ENCODE data around the gene CDKL2. TPM values are rescaled to one million over a fixed set of nuclear protein-coding genes. Genes with fewer than 3 reads are reported as not detected.

CDKL2 gene
- total RNA-seq, 1 experiment from 2014 or later: 1.5 TPM

DNA sequence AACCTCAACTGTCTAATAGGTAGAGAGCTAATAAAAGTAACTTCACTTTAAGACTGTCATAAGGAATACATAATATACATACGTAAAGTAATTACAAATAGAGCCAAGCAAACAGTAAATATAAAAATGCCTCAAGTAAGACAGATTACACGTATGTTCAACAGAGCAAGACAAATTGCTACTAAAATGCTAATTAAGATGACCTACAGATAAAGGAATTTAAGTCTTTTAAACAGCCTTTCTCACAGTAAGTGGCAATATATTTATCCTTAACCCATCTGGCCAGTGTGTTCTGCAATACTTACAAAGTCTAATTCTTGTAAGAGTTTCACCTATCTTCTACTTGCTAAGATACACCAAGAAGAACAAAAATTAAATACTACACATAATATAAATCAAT, 30.2 kb upstream of the CDKL2 start:
- H3K79me2 ChIP-seq (ENCODE audit: insufficient read depth, low read length): peaks cover 24% of the 10 kb centered on the region; the same call in 1 of the 2 replicates
- no peaks in the 10 kb centered on the region for H3K27me3 Mint-ChIP-seq (ENCODE audit: low read depth)
- no peak overlapping the region for H3K27ac ChIP-seq (ENCODE audit: insufficient read length, low read depth, low read length)
- H2AFZ ChIP-seq (ENCODE audit: low read length): no peak overlapping the region
- H2BK120ac ChIP-seq (ENCODE audit: low read depth, low read length, poor library complexity, severe bottlenecking): no peak overlapping the region
- no peak overlapping the region for H2BK15ac ChIP-seq (ENCODE audit: low read depth, low read length)
- H3K18ac ChIP-seq (ENCODE audit: insufficient read length, low read depth, low read length): no peak overlapping the region
- no peak overlapping the region for H3K4me3 Mint-ChIP-seq
- H3K56ac ChIP-seq (ENCODE audit: insufficient read length, low read depth, low read length): no peak overlapping the region
- H4K91ac ChIP-seq (ENCODE audit: insufficient read length, low read depth, low read length): no peak overlapping the region
- H3K27ac Mint-ChIP-seq: peak overlapping the region in 1 of 3 experiments; percentile 47; a peak in 2 of 7 replicates
- H3K23me2 ChIP-seq (ENCODE audit: insufficient read length, low read depth, low read length, poor library complexity, severe bottlenecking): no peaks in the 10 kb centered on the region
- H3K4me1 Mint-ChIP-seq: peaks cover 7 to 8% of the 10 kb centered on the region in 2 experiments; a peak in 3 of 4 replicates
- H4K8ac ChIP-seq (replicated peaks; ENCODE audit: insufficient read length, low read depth, low read length): no peak overlapping the region
- peaks cover 10% of the 10 kb centered on the region for H3K79me1 ChIP-seq (ENCODE audit: insufficient read depth, low read depth, low read length, poor library complexity, severe bottlenecking)
- no peak overlapping the region for H3T11ph ChIP-seq (ENCODE audit: low read length)
- no CpG with 5 or more reads among the region's 2 CpGs for WGBS (ENCODE audit: extremely low coverage, insufficient read length, low lambda C conversion rate)
- no peaks in the 10 kb centered on the region for H3K9me3 ChIP-seq (ENCODE audit: control insufficient read depth, low read depth, low read length)
- H3K23ac ChIP-seq (ENCODE audit: insufficient read length, low read depth, low read length): no peak overlapping the region
- no peak overlapping the region for H3K4ac ChIP-seq (ENCODE audit: low read depth, low read length)
- TF ChIP-seq, protein P1, sequence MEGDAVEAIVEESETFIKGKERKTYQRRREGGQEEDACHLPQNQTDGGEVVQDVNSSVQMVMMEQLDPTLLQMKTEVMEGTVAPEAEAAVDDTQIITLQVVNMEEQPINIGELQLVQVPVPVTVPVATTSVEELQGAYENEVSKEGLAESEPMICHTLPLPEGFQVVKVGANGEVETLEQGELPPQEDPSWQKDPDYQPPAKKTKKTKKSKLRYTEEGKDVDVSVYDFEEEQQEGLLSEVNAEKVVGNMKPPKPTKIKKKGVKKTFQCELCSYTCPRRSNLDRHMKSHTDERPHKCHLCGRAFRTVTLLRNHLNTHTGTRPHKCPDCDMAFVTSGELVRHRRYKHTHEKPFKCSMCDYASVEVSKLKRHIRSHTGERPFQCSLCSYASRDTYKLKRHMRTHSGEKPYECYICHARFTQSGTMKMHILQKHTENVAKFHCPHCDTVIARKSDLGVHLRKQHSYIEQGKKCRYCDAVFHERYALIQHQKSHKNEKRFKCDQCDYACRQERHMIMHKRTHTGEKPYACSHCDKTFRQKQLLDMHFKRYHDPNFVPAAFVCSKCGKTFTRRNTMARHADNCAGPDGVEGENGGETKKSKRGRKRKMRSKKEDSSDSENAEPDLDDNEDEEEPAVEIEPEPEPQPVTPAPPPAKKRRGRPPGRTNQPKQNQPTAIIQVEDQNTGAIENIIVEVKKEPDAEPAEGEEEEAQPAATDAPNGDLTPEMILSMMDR (conservative IDR thresholded peaks at IDR 0.05): no peak
- no peak overlapping the region for H3K14ac ChIP-seq (ENCODE audit: insufficient read depth, low read length)
- no peak overlapping the region for H4K5ac ChIP-seq (ENCODE audit: insufficient read length, low read depth, low read length)
- H3K36me3 Mint-ChIP-seq (ENCODE audit: insufficient read depth in 1 of 3, low read depth in 3 of 3): peaks cover 31 to 69% (median 67%) of the 10 kb centered on the region in 3 experiments; a peak in 6 of 7 replicates
- no peaks in the 10 kb centered on the region for H3K9me3 Mint-ChIP-seq
- H2BK5ac ChIP-seq (ENCODE audit: insufficient read length, low read length): no peak overlapping the region
- H3K9ac ChIP-seq (ENCODE audit: extremely low read depth, insufficient read length, low read length): no peak overlapping the region
- H3K27me3 ChIP-seq (ENCODE audit: insufficient read depth, low read length): no peaks in the 10 kb centered on the region
- no peaks in the 10 kb centered on the region for H4K20me1 ChIP-seq (ENCODE audit: control insufficient read depth, insufficient read depth, insufficient read length)
- H3K4me1 ChIP-seq (ENCODE audit: insufficient read depth, low read length): no peaks in the 10 kb centered on the region
- H2AK5ac ChIP-seq (ENCODE audit: insufficient read length, low read length): no peak overlapping the region
- no peak overlapping the region for H2BK20ac ChIP-seq (ENCODE audit: low read depth, low read length, poor library complexity, severe bottlenecking)
- no peak overlapping the region for H2BK12ac ChIP-seq (ENCODE audit: insufficient read length, low read depth, low read length)
- no peak overlapping the region for H3K4me2 ChIP-seq (ENCODE audit: insufficient read depth, insufficient read length, low read length)
- DNase-seq: no peak

Measured in H9 (cell line).